Frontal cortex (tissue), 4 donors: ENCODE measurements around the gene AMACR. TPM values are rescaled to one million over a fixed set of nuclear protein-coding genes. Genes with fewer than 3 reads are reported as not detected.
"Not testable (repeated sequence)": the region's sequence is repeated elsewhere in the genome, so short reads cannot be mapped to it uniquely, and the experiment has no call there.

Experiments used
- DNase-seq, 2 donors: peaks; one replicate each; pipeline ENCODE4 v3.0.0; 2012; ENCODE audit warnings: low spot score in 2 of 2
- FAIRE-seq: peaks from 2 replicates; lab custom pipeline; 2012; peaks lifted over from hg19 to GRCh38; lab: Jason Lieb, UNC
- total RNA-seq: library from RNA; depleted of rRNA; stranded (reverse); fragments of >200 nt; gene quantifications from one replicate; pipeline ENCODE4 v1.2.3, GENCODE V29; 2014
- donor health status: control.
- donor health status: control.
- donor health status: control.

Gene AMACR
- total RNA-seq, 1 donor from 2014 or later, result 9.8 TPM

DNA sequence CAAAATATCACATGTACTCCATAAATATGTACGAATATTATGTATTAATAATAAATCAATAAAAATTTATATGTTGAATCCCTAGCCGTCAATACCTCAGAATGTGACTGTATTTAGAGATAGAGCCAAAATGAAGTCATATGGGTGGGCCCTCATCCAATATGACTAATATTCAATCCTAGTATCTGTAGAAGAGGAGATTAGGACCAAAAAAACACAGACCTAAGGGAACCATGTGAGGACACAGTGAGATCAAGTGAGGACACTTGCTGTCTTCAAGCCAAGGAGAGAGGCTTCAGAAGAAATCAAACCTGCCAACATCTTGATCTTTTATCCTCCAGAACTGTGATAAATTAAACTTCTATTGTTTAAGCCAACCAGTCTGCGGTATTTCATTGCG lies 3.7 kb upstream of the AMACR start:
- DNase-seq (no peak), FAIRE-seq (no peak)

- FAIRE-seq, DNase-seq: not testable (repeated sequence)
Observed at GRCh38 chr5:34010146-34010545, 2.3 kb upstream of the AMACR start.

DNA sequence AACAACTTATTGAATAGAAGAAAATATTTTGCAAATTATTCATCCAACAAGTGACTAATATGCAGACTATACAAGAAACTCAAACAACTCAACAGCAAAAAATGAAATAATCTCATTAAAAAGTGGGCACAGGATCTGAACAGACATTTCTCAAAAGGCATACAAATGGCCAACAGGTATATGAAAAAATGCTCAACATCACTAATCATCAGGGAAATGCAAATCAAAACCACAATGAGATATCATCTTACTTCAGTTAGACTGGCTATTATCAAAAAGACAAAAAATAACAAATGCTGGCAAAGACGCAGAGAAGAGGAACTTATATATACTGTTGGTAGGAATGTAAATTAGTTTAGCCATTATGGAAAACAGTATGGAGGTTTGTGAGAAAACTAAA lies 1.8 kb upstream of the AMACR start:
- no peak for FAIRE-seq
- no peak for DNase-seq

DNA sequence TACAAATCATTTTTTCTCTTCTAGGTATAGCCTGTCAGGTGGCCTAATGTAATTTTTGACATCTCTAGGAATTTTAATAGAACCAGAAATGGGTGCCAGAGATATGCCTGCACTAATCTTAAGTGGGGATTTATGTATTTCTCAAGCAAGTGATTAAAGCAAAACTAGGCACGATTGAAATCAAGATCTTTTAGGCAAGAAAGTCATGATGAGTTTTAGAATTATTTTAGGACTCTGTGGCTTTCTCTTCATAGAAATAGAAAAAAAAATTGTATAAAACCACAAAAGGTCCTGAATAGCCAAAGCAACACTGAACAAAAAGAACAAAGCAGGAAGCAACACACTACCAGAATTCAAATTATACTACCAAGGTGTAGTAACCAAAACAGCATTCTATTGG lies 952 bp upstream of the AMACR start:
- FAIRE-seq (no peak), DNase-seq (no peak)

DNA sequence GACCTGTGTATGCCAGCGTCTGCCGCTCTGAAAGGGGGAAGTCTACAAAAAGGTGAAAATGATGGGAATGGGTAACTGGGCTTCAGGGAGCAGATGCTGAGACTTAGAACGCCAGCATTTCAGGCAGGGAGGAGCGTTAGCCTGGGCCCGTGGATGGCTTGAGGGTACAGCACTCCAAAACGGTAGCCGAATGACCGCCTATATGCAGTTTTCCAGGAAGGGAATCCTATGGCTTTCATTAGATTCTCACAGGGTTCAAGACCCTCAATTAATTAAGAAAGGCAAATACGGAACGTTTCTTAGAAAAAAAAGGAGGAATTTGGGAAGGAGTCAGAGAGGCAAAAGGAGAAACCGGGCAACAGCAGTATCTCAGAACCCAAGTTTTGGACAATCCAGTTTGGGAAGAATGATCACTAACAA lies 639 bp downstream of the AMACR start:
- no peak for FAIRE-seq
- DNase-seq, result peak in 1 of 2 donors; percentile 36

DNA sequence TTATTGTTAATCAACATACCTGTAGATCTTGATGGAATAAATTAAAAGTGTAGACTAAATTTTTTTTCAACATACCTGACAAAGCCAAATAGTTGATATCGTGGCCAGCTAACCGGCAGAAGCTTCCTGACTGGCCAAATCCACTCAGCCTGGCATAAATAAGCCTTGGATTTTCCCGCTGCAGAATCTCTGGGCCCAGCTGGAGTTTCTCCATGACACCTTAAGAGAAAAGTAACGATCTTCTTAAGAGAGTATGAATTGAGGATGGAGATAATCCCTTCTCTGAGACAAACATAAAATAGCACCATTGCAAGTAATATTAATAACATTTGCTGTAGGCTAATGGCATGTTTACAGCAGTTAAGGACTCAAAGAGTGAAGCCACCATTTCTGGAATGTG lies 2.2 kb downstream of the AMACR start:
- FAIRE-seq (no peak), DNase-seq (no peak)

GRCh38 chr5:34005211-34005610 lies 2.6 kb downstream of the AMACR start:
- FAIRE-seq, result no peak

GRCh38 chr5:34003941-34004340 lies 3.9 kb downstream of the AMACR start:
- no peak for DNase-seq
- no peak for FAIRE-seq

More at GRCh38 chr5:34005211-34005610, 2.6 kb downstream of the AMACR start:
- no peak for DNase-seq

- DNase-seq (no peak), FAIRE-seq (no peak)
Observed at GRCh38 chr5:34002629-34003328, 5.1 kb downstream of the AMACR start.

- DNase-seq, result no peak
- no peak for FAIRE-seq
Observed at GRCh38 chr5:34001241-34001841, 6.5 kb downstream of the AMACR start.

- FAIRE-seq, result no peak
Observed at GRCh38 chr5:33999978-34000377, 7.9 kb downstream of the AMACR start.

DNA sequence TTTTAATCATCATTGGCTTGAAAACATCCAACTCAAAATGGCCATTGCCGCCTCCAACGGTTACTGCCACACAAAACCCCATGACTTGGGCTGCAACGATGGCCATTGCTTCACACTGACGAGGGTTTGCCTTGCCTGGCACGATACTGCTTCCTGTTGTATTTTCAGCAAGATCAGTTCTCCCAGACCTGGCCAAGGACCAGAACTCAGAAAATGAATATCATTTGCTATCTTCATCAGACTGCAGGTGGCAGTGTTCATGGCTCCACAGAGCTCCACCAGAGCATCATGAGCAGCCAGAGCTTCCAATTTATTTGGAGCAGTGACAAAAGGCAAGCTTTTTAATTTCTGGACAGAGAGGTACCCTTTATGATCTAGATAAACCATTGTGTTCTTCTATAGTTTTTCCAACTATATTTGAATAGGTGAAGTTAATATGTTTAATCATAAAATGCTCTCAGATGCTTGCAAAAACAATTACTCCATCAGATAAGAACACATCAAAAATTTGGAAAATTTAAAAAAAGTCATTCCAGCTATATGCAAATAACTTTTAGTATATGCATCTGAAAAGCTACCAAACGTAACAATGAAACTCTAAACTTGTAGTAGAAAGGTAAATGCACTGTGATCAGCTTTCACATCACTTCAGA lies 10.4 kb downstream of the AMACR start:
- no peak for FAIRE-seq
- peak; percentile 29 to 45 for DNase-seq

More at GRCh38 chr5:33999978-34000377, 7.9 kb downstream of the AMACR start:
- DNase-seq, result no peak

GRCh38 chr5:33995865-33996264 lies 12.0 kb downstream of the AMACR start:
- FAIRE-seq, result no peak
- no peak for DNase-seq

- FAIRE-seq, result no peak
- DNase-seq, result no peak
Observed at GRCh38 chr5:33994845-33995244, 13.0 kb downstream of the AMACR start.

- no peak for FAIRE-seq
- DNase-seq, result no peak
Observed at GRCh38 chr5:33992864-33993263, 15.0 kb downstream of the AMACR start.

GRCh38 chr5:33985447-33985846 lies 22.4 kb downstream of the AMACR start:
- FAIRE-seq, result no peak

GRCh38 chr5:33984671-33985124 lies 23.2 kb downstream of the AMACR start, which contains the start of gene SLC45A2:
SLC45A2 (minus strand) TSS chr5:33984693; CDS start chr5:33984583, 110 bp downstream.
- FAIRE-seq, result no peak
- no peak for DNase-seq

More at GRCh38 chr5:33985447-33985846, 22.4 kb downstream of the AMACR start:
- no peak for DNase-seq

GRCh38 chr5:33984178-33984577 lies 23.7 kb downstream of the AMACR start:
- no peak for DNase-seq
- no peak for FAIRE-seq

GRCh38 chr5:33981408-33982162 lies 26.3 kb downstream of the AMACR start:
- FAIRE-seq (no peak), DNase-seq (no peak)

DNA sequence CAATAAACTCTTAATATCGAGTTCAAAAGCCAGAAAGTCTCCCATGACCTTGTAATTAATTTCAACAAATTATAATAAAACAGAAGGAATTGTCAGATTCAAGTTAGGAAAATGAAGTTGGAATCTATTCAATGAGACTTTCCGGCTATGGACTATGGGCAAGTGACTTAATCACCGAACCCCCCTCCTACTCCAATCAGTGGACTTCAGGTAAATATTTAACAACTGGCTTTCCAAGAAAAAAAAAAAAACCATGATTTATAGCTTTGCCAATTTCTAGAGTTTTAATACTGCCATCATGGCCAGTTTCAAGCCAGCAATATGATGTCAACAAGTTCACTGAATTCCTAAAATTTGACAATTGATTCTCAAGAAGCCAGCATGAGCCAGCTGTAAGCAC lies 27.8 kb downstream of the AMACR start:
- DNase-seq, result no peak
- no peak for FAIRE-seq
